Aorta (tissue), 5 donors: ENCODE measurements around the gene RNF111. TPM values are rescaled to one million over a fixed set of nuclear protein-coding genes. Genes with fewer than 3 reads are reported as not detected.
A peak's percentile ranks its signal among the peaks of the same experiment; 100 is the strongest.

Experiments
- ATAC-seq: fragments of 200-7000 bp; cut with Tn5 transposase; one replicate; pipeline ENCODE4 v1.9.1; 2022; ENCODE audit warnings: moderate library complexity; ENCODE audit not compliant: low FRiP score
- DNase-seq, 2 donors: peaks; one replicate each; pipeline ENCODE4 v3.0.0-alpha.2; 2020
- H3K27ac ChIP-seq, 2 donors: one replicate each; pipeline ENCODE4 v1.5.1; 2013; ENCODE audit warnings: low read length in 2 of 2, mild to moderate bottlenecking in 2 of 2, moderate library complexity in 2 of 2, control low read depth in 1 of 2, inconsistent platforms in 1 of 2, low read depth in 1 of 2
- H3K27me3 ChIP-seq, 2 donors: one replicate each; pipeline ENCODE4 v1.6.1; 2013; ENCODE audit warnings: control low read depth in 1 of 2, low read length in 1 of 2, mild to moderate bottlenecking in 1 of 2, moderate library complexity in 1 of 2; ENCODE audit not compliant: insufficient read depth in 2 of 2, control insufficient read depth in 1 of 2
- H3K36me3 ChIP-seq, 2 donors: one replicate each; pipeline ENCODE4 v1.6.1; 2013; ENCODE audit warnings: control low read depth in 1 of 2, low read length in 1 of 2, mild to moderate bottlenecking in 1 of 2; ENCODE audit not compliant: insufficient read depth in 2 of 2, control insufficient read depth in 1 of 2
- H3K4me1 ChIP-seq, 2 donors: one replicate each; pipeline ENCODE4 v1.6.1; 2013; ENCODE audit warnings: low read length in 2 of 2, control low read depth in 1 of 2, mild to moderate bottlenecking in 1 of 2, moderate library complexity in 1 of 2; ENCODE audit not compliant: insufficient read depth in 2 of 2, control insufficient read depth in 1 of 2
- H3K4me3 ChIP-seq, 2 donors: one replicate each; pipeline ENCODE4 v1.5.1; 2013; ENCODE audit warnings: low read length in 2 of 2, control low read depth in 1 of 2, mild to moderate bottlenecking in 1 of 2
- H3K9me3 ChIP-seq: one replicate; pipeline ENCODE4 v1.6.1; 2013; ENCODE audit warnings: mild to moderate bottlenecking, low read length; ENCODE audit not compliant: control insufficient read depth
- WGBS, 2 donors: extraction: QIAGEN DNeasy Blood & Tissue Kit; methylation state at CpG; one replicate each; pipeline ENCODE4 v1.1.7; 2013; 5-methylcytosine and 5-hydroxymethylcytosine counted together
- intact Hi-C, 2 donors: fragments of 100-400 bp; cut with DNase I; formaldehyde crosslinking; loops; one replicate each; pipeline versions ENCODE4 v1.14.2 to v1.15.0; 2022
- polyA plus RNA-seq, 2 donors: library from polyadenylated mRNA; stranded (reverse); fragments of 200-250 nt; gene quantifications; one replicate each; pipeline ENCODE4 v1.2.3, GENCODE V29; 2013
- total RNA-seq, 2 donors: library from RNA; stranded (reverse); fragmentation: NEBNext Ultra II Directional; extraction: Animal tissue kit (Norgen Biotek cat#: 25700); gene quantifications; one replicate each; pipeline ENCODE4 v1.2.1, GENCODE V29; 2021
- donor health status: healthy with polysubstance abuse.
- donor health status: Bipolar disorder and iron deficiency.
- donor health status: DM: no; HTN: no; CAD: no.
- donor health status: DM: no; HTN: no; CAD: no.
- donor health status: DM: yes; HTN: yes; CAD: no.

RNF111 gene
- total and polyA plus RNA-seq, 4 donors: 3.3 to 40.7 (median 19.4) TPM

DNA sequence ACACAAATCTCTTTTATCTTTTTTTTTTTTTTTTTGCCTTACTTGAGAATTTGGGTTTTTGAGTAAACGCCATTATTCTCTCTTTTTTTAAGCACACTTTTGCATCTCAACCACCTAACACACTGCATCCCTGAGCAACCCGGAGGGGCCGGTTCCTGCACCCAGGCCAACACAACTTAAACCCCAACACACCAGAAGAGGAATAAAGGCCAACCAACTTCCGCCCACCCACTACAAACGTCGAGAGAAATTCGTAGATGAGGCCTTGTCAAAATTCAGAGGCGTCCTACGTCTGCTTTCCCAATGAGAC is 117.1 kb downstream of the RNF111 start:
- no peaks in the 10 kb centered on the region for H3K9me3 ChIP-seq
- DNase-seq: no peak
- no peaks in the 10 kb centered on the region for H3K36me3 ChIP-seq
- H3K4me3 ChIP-seq: peak overlapping the region; percentile 32 to 77
- no peaks in the 10 kb centered on the region for H3K4me1 ChIP-seq
- no peak overlapping the region for H3K27ac ChIP-seq
- 1 to 2% methylated on average over 9 of the region's 9 CpGs for WGBS, 2 donors
- no peaks in the 10 kb centered on the region for H3K27me3 ChIP-seq
- intact Hi-C loops: loop anchor here in 1 of 2 donors (10.0 kb wide), 1 partner anchor 390 kb away; no protein-coding TSS in a partner anchor
- peak; percentile 60 for ATAC-seq

DNA sequence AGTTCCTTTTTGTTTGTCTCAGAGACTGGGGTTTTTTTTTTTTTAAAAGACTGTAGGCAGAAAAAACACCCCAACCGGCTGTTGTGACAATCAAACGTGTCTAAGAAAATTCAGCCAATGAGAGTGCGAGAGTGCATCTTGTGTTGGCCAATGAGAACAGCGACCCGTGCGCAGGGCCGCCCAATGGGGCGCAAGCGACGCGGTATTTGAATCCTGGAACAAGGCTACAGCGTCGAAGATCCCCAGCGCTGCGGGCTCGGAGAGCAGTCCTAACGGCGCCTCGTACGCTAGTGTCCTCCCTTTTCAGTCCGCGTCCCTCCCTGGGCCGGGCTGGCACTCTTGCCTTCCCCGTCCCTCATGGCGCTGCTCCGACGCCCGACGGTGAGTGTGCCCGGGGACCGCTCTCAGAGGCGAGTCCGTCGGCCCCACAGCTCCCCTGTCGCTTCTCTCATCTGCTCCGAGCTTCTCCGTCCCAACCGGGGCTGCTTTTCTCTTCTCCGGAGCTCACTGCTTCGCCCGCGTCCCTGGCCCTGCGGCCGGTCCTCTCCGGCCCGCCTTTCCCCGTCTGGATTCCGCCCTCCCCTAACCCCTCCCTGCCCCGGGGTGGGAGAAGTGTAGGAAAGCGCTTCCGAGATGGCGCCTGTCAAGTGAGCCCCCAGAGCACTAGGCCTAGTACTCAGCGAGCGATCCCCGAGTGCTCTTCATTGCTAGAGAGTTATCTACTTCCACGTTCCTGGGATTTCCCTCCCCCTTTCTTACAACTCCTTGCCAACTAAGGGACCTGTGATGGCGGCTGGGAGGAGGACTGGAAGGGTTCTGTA is 117.7 kb downstream of the RNF111 start, which contains the start of gene CCNB2:
Gene CCNB2 (plus strand): TSS at position 235 of the 821 bp plus-strand sequence. CDS start 123 bp downstream, at position 358.
- WGBS, 2 donors: 1% methylated on average over 55 to 57 of the region's 57 CpGs
- intact Hi-C loops: loop anchor here in 1 of 2 donors (10.0 kb wide), 1 partner anchor 390 kb away; no protein-coding TSS in a partner anchor
- Histone ChIP-seq H3K27me3 (no peaks in the 10 kb centered on the region), H3K4me3 (peak within 1 kb of the TSS; percentile 32 to 77), H3K36me3 (no peaks in the 10 kb centered on the region), H3K9me3 (no peaks in the 10 kb centered on the region), H3K4me1 (no peaks in the 10 kb centered on the region), H3K27ac (no peak within 1 kb of the TSS)
- peak; percentile 98 for ATAC-seq
- peak; percentile 90 to 94 for DNase-seq

DNA sequence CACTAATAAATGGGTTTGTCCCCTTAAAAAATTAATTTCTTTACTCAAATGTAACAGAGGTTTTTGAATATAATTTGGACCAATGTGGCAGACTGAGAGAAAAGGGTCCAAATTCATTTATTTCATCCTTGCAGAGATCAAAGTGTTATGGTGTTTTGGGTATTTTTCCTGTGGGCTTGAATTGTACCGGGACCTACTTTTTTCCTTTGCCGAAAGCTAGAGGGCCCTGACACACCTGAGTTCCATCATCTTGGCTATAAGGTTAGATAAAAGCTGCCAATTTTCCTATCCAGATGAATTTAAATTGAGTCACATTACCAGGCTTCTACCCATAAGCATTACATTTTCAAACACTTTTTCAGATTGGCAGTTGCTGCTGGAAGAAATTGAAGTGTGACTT is 118.4 kb downstream of the RNF111 start:
- 49 to 66% methylated on average over 2 of the region's 2 CpGs for WGBS, 2 donors
- no peaks in the 10 kb centered on the region for H3K36me3 ChIP-seq
- no peak overlapping the region for H3K4me3 ChIP-seq
- intact Hi-C loops: loop anchor here in 1 of 2 donors (10.0 kb wide), 1 partner anchor 389 kb away; no protein-coding TSS in a partner anchor
- no peaks in the 10 kb centered on the region for H3K27me3 ChIP-seq
- DNase-seq: no peak
- no peaks in the 10 kb centered on the region for H3K9me3 ChIP-seq
- H3K27ac ChIP-seq: no peak overlapping the region
- no peak for ATAC-seq
- no peaks in the 10 kb centered on the region for H3K4me1 ChIP-seq

DNA sequence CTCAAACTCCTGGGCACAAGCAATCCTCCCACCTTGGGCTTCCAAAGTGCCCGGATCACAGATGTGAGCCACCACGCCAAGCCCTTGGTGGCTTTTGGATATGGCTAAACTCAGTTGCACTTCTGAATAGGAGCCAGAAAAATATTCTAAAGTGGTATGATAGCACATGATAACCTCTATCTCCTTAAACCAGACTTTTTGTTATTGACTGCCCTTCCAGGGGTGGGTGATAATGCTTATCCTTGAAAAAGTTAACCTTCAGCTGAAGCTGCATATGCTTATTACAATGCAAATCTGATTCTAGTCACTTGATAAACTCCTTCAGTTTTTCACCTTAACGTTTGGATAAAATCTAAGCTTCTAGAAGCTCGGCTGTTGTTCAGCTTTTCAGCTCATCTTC is 123.8 kb downstream of the RNF111 start:
- H3K4me1 ChIP-seq: no peaks in the 10 kb centered on the region
- WGBS, 2 donors: 91 to 93% methylated on average over 4 of the region's 4 CpGs
- no peak for ATAC-seq

DNA sequence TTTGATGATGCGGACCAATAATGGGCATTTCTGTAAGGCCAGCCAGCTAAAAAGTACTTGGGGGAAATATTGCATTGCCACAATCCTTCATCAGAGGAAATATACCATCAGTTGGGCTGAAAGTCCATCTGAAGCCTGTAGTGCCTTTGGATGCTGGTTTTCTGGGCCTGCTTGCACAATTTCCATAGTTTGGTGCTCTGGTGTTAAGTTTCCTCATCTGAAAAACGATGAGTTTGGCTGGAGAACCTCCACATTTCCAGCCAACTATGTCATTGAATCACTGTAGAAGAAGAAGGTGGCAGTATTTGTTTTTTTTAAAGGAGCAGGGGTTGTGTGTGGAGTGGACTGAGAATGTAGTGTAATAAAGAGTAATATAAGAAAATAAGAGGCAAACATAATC is 127.6 kb downstream of the RNF111 start:
- no peaks in the 10 kb centered on the region for H3K36me3 ChIP-seq
- no peaks in the 10 kb centered on the region for H3K9me3 ChIP-seq
- DNase-seq (no peak), ATAC-seq (no peak)
- 48 to 52% methylated on average over 2 of the region's 2 CpGs for WGBS, 2 donors
- intact Hi-C loops: no loop called here
- H3K27me3 ChIP-seq: no peaks in the 10 kb centered on the region
- no peak overlapping the region for H3K4me3 ChIP-seq
- H3K27ac ChIP-seq: no peak overlapping the region
- H3K4me1 ChIP-seq: no peaks in the 10 kb centered on the region

More for the DNA sequence above, 123.8 kb downstream of the RNF111 start:
- no peak for DNase-seq
- H3K27me3 ChIP-seq: no peaks in the 10 kb centered on the region
- no peaks in the 10 kb centered on the region for H3K9me3 ChIP-seq
- H3K4me3 ChIP-seq: no peak overlapping the region
- H3K27ac ChIP-seq: no peak overlapping the region
- no peaks in the 10 kb centered on the region for H3K36me3 ChIP-seq
- intact Hi-C loops: no loop called here

DNA sequence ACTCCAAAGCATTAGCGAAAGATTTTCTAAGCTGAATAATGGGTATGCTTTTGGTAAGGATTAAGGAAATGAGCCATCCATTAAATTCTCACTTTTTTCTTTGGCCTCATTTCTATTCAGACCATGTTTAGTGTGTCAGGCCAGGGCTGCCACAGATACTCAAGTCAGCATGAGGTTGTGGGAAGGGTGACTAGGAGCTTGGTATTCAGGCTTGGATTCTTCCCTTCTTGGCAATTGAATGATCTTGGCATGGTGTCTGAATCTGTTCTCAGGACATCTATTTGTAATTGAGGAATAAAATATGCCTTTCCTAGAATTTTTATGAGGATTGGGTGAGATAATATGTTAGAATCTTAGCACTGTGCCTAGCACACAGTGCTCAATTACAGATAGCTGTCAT is 128.7 kb downstream of the RNF111 start:
- Histone ChIP-seq H3K4me3 (no peak overlapping the region), H3K27me3 (no peaks in the 10 kb centered on the region), H3K4me1 (no peaks in the 10 kb centered on the region), H3K9me3 (no peaks in the 10 kb centered on the region), H3K27ac (no peak overlapping the region), H3K36me3 (no peaks in the 10 kb centered on the region)
- WGBS, 2 donors: 100% methylated on average over 1 of the region's 1 CpG
- ATAC-seq (no peak), DNase-seq (no peak)
- intact Hi-C loops: no loop called here

DNA sequence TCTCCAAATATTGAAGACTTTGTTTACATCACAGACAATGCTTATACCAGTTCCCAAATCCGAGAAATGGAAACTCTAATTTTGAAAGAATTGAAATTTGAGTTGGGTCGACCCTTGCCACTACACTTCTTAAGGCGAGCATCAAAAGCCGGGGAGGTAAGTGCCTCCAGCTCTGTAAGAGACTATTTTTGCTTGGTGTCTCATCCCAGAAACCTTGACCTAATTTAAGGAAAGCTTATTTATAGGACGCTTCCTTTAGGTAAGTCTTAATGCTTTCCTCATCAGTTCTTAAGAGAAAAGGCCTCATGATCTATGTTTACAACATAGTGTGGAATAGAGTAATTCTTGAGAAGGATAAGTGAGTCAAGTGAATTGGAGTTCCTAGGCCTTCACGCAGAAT is 129.3 kb downstream of the RNF111 start:
- Histone ChIP-seq H3K27ac (no peak overlapping the region), H3K27me3 (no peaks in the 10 kb centered on the region), H3K4me3 (no peak overlapping the region), H3K9me3 (no peaks in the 10 kb centered on the region), H3K36me3 (no peaks in the 10 kb centered on the region), H3K4me1 (no peaks in the 10 kb centered on the region)
- DNase-seq: no peak
- ATAC-seq: no peak
- 96 to 97% methylated on average over 6 of the region's 6 CpGs for WGBS, 2 donors
- intact Hi-C loops: no loop called here

DNA sequence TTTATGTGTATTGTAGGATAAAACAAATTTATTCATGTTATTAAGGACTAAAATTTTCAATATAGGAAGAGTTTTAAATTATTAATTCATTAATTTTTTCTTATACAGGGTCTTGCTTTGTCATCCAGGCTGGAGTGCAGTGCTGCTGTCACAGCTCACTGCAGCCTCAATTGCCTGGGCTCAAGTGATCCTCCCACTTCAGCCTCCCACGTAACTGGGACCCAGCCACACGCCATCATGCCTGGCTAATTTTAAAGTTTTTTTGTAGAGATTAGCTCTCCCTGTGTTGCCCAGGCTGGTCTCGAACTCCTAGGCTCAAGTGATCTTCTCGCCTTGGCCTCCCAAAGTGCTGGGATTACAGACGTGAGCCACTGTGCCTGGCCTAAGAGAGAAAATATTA is 132.2 kb downstream of the RNF111 start:
- no peaks in the 10 kb centered on the region for H3K27me3 ChIP-seq
- no peaks in the 10 kb centered on the region for H3K4me1 ChIP-seq
- DNase-seq (no peak), ATAC-seq (no peak)
- H3K9me3 ChIP-seq: no peaks in the 10 kb centered on the region
- H3K36me3 ChIP-seq: no peaks in the 10 kb centered on the region
- no peak overlapping the region for H3K27ac ChIP-seq
- 85 to 90% methylated on average over 5 of the region's 5 CpGs for WGBS, 2 donors
- intact Hi-C loops: no loop called here
- H3K4me3 ChIP-seq: no peak overlapping the region

DNA sequence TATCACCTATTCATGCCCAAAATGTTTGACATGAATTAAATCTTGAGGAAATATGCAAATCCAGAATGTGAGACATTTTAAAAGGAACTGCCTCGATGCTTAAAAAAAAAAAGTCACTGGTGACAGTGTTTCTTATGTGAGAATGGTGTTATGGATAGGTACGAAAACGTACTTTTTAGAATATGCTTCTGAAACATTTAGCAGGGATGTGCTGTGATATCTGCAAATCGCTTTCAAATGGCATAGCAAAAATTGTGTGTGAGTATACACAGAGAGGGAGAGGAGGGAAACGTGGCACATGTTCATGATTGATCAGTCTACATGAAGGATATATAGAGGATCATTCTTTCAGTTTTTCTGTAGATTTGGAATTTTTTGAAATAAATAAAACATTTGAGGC is 133.5 kb downstream of the RNF111 start:
- intact Hi-C loops: no loop called here
- H3K9me3 ChIP-seq: no peaks in the 10 kb centered on the region
- H3K27ac ChIP-seq: no peak overlapping the region
- ATAC-seq: no peak
- H3K36me3 ChIP-seq: no peaks in the 10 kb centered on the region
- H3K27me3 ChIP-seq: no peaks in the 10 kb centered on the region
- no peak overlapping the region for H3K4me3 ChIP-seq
- no peak for DNase-seq
- 91 to 93% methylated on average over 5 of the region's 5 CpGs for WGBS, 2 donors
- no peaks in the 10 kb centered on the region for H3K4me1 ChIP-seq
